Putamen (tissue), 1 donor: Measurements from ENCODE around the gene F2RL2.

Experiments
- DNase-seq: peaks from one replicate; pipeline ENCODE4 v3.0.0-alpha.2; 2016; ENCODE audit warnings: low spot score

The F2RL2 gene

GRCh38 chr5:76583163-76584047 is 39.8 kb downstream of the F2RL2 start:
- DNase-seq: no peak

- no peak for DNase-seq
Measured at GRCh38 chr5:76582230-76583162, 40.7 kb downstream of the F2RL2 start.

- DNase-seq: no peak
Measured at GRCh38 chr5:76580981-76581380, 42.2 kb downstream of the F2RL2 start.

DNA sequence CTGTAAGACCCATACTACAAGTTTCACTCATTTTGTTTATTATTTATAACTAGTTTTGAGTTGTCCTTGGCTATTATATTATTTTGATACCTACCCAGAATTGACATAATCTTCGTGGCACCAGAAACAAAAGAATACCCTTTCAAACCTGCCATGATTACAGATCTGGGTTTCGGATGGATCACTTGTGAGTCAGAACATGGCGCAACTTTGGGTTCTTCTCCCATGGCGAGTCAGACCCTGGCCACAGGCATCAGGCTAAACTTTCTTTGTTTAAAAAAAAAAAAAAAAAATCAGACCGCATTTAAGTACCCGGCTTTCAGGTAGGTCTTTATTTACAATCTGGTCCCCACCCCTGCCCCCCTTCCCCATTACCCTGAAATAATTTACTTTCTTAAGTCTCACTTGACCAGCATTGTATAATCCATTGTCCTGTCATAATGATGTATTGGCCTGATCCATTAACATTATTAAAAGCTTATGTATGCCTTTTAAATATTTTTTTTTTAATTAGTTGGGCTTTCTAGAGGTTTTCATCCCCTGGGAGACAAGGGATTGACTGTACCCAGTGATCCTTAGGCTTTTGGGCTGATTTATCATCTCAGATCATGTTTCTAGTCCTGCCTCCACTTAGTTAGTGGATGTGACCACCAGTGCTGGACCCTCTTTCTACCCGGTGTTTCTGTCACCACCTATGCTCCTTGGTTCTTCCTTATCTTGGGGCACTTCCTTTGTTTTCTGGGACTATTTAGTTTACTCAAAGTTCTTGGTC is 43.9 kb downstream of the F2RL2 start:
- no peak for DNase-seq

- DNase-seq: no peak
Measured at GRCh38 chr5:76576996-76577395, 46.2 kb downstream of the F2RL2 start.

DNA sequence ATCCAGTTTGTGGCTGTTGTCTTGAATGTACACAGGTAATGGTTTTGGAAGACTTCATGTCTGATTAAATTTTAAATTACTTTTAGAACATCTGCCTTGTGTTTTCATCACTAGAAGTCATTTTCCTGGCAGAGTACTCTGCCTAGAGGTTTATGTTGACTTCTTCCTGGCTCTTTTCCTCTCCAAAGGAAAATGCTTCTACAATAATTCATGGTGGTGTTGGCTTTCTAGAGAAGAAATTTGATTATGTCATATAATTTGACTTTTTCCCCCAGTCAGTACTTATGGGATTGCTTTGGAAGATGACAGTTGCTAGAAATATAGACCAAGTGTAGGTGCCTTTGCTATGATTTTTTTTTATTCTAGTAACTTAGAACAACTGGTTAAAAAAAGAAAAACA is 46.8 kb downstream of the F2RL2 start:
- DNase-seq: no peak

- DNase-seq: no peak
Measured at GRCh38 chr5:76571559-76571958, 51.6 kb downstream of the F2RL2 start.

GRCh38 chr5:76570153-76570552 is 53.0 kb downstream of the F2RL2 start:
- no peak for DNase-seq
